Measurements from ENCODE around the gene IL3RA.
"Not testable (repeated sequence)": the region's sequence is repeated elsewhere in the genome, so short reads cannot be mapped to it uniquely, and the experiment has no call there.

The IL3RA gene

DNA sequence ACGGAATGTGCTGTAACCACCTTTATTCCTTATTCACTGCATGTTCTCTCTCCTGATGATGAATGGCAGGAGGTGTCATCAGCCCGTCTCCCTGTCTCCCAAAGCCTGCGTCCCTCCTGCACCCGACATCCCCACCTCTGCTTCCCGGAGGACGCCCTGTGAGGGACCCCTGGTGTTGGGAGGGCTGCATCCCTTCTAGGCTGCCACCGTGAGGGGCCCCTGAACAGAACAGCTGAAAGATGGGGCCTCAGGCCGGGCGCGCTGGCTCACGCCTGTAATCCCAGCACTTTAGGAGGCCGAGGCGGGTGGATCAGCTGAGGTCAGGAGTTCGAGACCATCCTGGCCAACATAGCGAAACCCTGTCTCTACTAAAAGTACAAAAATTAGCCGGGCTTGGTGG lies 89.7 kb downstream of the IL3RA start:
- not testable (repeated sequence) for DNase-seq

DNA sequence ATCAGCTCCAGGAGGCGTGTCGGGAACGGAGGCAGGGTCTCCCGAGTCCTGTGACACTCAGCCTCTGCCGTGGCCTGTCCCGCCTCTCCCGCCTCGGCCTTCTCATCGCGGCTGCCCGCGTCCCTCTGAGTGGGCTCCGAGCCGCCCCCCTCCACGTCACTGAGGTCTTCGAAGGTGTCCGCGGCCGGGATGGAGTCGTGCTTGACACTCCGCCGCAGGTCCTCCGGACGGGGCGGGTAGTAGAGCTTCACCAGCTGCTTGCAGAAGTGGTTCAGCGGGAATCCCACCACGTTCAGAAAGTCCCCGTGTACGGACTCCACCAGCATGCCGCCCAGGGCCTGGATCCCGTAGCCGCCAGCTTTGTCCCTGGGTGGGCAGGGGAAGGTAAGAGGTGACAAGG lies 91.2 kb downstream of the IL3RA start:
- DNase-seq = no peak

DNA sequence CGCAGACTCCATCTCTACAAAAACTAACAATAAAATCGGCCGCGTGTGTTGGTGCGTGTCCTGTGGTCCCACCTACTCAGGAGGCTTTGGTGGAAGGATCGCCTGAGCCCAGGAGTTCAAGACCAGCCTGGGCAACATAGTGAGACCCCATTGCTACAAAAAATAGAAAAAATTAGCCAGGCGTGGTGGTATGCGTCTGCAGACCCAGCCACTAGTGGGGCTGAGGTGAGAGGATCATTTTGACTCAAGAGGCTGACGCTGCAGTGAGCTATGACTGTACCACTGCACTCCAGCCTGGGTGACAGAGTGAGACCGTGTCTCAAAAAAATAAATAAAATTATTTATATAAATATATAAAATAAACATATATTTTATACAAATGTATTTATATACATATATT lies 93.9 kb downstream of the IL3RA start:
- no peak for DNase-seq
